Raji (cell line): Measurements from ENCODE around the gene QSOX1.

Source experiments
- POLR2A ChIP-seq: IDR thresholded peaks from 2 replicates; pipeline ENCODE4 v1.6.1; 2011; ENCODE audit warnings: low read depth, low read length, control low read depth; ENCODE audit not compliant: insufficient read depth

QSOX1 gene

GRCh38 chr1:180136968-180137356, 17.7 kb upstream of the QSOX1 start:
- TF ChIP-seq POLR2A, result no peak

- no peak for TF ChIP-seq POLR2A
Observed at GRCh38 chr1:180137776-180138175, 16.9 kb upstream of the QSOX1 start.

GRCh38 chr1:180141381-180141934, 13.2 kb upstream of the QSOX1 start:
- no peak for TF ChIP-seq POLR2A

- no peak for TF ChIP-seq POLR2A
Observed at GRCh38 chr1:180143359-180143758, 11.3 kb upstream of the QSOX1 start.

GRCh38 chr1:180144659-180145357, 9.9 kb upstream of the QSOX1 start:
- TF ChIP-seq POLR2A, result no peak

GRCh38 chr1:180145446-180145845, 9.2 kb upstream of the QSOX1 start:
- no peak for TF ChIP-seq POLR2A

- TF ChIP-seq POLR2A, result no peak
Observed at GRCh38 chr1:180150982-180151381, 3.7 kb upstream of the QSOX1 start.

- no peak for TF ChIP-seq POLR2A
Observed at GRCh38 chr1:180151508-180151907, 3.2 kb upstream of the QSOX1 start.

- no peak for TF ChIP-seq POLR2A
Observed at GRCh38 chr1:180152588-180152987, 2.1 kb upstream of the QSOX1 start.

- no peak for TF ChIP-seq POLR2A
Observed at GRCh38 chr1:180153032-180153431, 1.6 kb upstream of the QSOX1 start.

- no peak for TF ChIP-seq POLR2A
Observed at GRCh38 chr1:180154003-180154324, 705 bp upstream of the QSOX1 start.

GRCh38 chr1:180155182-180155682, 563 bp downstream of the QSOX1 start:
- no peak for TF ChIP-seq POLR2A

GRCh38 chr1:180156201-180156600, 1.5 kb downstream of the QSOX1 start:
- TF ChIP-seq POLR2A, result no peak

GRCh38 chr1:180156631-180157091, 2.0 kb downstream of the QSOX1 start:
- TF ChIP-seq POLR2A, result no peak

GRCh38 chr1:180157108-180157507, 2.4 kb downstream of the QSOX1 start:
- TF ChIP-seq POLR2A, result no peak

GRCh38 chr1:180157576-180158057, 2.9 kb downstream of the QSOX1 start:
- TF ChIP-seq POLR2A, result no peak
